Uterus (tissue), 2 donors: ENCODE results near the gene NHEJ1.

ENCODE experiments used
- CTCF ChIP-seq, 4 experiments: fragments of 200-600 bp in 2 of 4; fragments of 450-650 bp in 2 of 4; sonication (generic) in 2 of 4; IDR thresholded peaks; one replicate each; pipeline ENCODE4 v1.5.1; 2016 to 2019; ENCODE audit warnings: antibody characterized with exemption in 4 of 4, mild to moderate bottlenecking in 2 of 4, moderate library complexity in 1 of 4
- POLR2A ChIP-seq, 2 donors: fragments of 450-650 bp; IDR thresholded peaks; one replicate each; pipeline ENCODE4 v1.6.1; 2016; ENCODE audit warnings: antibody characterized with exemption in 2 of 2, mild to moderate bottlenecking in 1 of 2, moderate library complexity in 1 of 2

- no peak for TF ChIP-seq CTCF (IDR thresholded peaks at IDR 0.05)
- no peak for TF ChIP-seq POLR2A (IDR thresholded peaks at IDR 0.05)
Observed at GRCh38 chr2:219025637-219026585, 134.7 kb downstream of the NHEJ1 start.
